ENCODE results near the gene SLC23A3. TPM values are rescaled to one million over a fixed set of nuclear protein-coding genes. Genes with fewer than 3 reads are reported as not detected.

SLC23A3 gene
- total and polyA plus RNA-seq, 9 of the 15 experiments (the other 6 are each of a cell fraction or from before 2014, with no cell fraction given): 0.06 to 0.64 (median 0.16) TPM

DNA sequence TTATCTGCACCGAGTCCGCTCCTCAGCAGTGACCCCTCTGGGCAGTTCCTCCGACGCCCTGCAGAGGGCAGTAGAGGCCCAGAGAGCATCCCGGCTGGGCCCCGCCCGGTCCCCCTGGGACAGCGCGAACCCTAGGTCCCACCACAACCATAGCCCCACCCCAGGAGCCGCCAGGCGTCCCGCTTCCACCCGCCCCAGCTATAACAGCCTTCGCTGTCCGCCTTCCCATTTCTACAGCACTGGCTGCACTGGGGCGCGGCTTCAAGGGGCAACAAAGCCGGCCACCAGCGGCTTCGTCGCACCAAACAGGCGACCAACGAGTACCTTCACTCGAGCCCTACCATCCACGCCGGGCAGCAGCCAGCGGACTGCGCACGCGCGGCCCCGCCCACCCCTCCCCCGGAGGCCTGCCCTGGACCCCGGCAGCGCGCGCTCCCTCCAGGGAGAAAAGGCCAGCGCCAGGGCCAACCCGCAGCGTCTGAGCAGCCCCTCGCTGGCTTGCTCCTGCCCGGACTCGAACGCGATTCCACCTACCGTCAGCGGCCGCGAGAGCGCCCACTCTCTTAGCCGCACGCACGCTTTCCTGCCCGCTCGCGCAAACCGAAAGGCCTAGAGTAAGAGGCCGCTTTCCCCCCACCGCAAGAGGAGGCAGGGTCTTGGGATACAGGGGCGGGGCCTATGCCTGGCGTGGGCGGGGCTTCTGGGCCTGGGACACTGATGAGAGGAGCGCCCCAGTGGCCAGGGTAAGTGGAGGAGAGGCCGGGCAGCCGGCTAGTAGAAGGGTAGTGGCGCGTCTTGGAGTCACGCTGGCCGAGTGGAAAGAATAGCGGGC, 9.4 kb downstream of the SLC23A3 start, which contains the start of gene NHEJ1 (continued):
- TF ChIP-seq E2F8 (IDR thresholded peaks at IDR 0.05; ENCODE audit: low read depth, partially characterized antibody) (peak; percentile 47), ZNF316 (IDR thresholded peaks at IDR 0.05) (no peak), KDM4B (IDR thresholded peaks at IDR 0.05; ENCODE audit: borderline replicate concordance in 2 of 2, low read depth in 1 of 2) (0 out of 4 replicates have a peak, but pooled peaks of 1 of the 2 experiments have one; percentile 42), C11orf30 (IDR thresholded peaks at IDR 0.05; ENCODE audit: low read depth) (no peak), CXXC5 (CRISPR knock-in tag; IDR thresholded peaks at IDR 0.05) (peak; percentile 42), HMG20B (CRISPR knock-in tag; IDR thresholded peaks at IDR 0.05) (no peak), ELF1 (tag; IDR thresholded peaks at IDR 0.05) (no peak), POLR2AphosphoS5 (IDR thresholded peaks at IDR 0.05; ENCODE audit: control insufficient read depth, insufficient read depth, low read depth, low read length) (no peak; the same call in 1 of the 2 replicates), NR2C1 (IDR thresholded peaks at IDR 0.05) (no peak), NR2C1 (tag; IDR thresholded peaks at IDR 0.05) (no peak), ZNF57 (CRISPR knock-in tag; IDR thresholded peaks at IDR 0.05) (no peak), RERE (CRISPR knock-in tag; IDR thresholded peaks at IDR 0.05; ENCODE audit: borderline replicate concordance) (no peak), TCFL5 (CRISPR knock-in tag; conservative IDR thresholded peaks at IDR 0.05) (no peak), ZNF764 (CRISPR knock-in tag; IDR thresholded peaks at IDR 0.05; ENCODE audit: low read depth) (no peak)
- TF ChIP-seq, protein P1, sequence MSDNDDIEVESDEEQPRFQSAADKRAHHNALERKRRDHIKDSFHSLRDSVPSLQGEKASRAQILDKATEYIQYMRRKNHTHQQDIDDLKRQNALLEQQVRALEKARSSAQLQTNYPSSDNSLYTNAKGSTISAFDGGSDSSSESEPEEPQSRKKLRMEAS (CRISPR knock-in tag; IDR thresholded peaks at IDR 0.05): peak; percentile 69; the same call in 1 of the 2 replicates
- TF ChIP-seq, protein P2, sequence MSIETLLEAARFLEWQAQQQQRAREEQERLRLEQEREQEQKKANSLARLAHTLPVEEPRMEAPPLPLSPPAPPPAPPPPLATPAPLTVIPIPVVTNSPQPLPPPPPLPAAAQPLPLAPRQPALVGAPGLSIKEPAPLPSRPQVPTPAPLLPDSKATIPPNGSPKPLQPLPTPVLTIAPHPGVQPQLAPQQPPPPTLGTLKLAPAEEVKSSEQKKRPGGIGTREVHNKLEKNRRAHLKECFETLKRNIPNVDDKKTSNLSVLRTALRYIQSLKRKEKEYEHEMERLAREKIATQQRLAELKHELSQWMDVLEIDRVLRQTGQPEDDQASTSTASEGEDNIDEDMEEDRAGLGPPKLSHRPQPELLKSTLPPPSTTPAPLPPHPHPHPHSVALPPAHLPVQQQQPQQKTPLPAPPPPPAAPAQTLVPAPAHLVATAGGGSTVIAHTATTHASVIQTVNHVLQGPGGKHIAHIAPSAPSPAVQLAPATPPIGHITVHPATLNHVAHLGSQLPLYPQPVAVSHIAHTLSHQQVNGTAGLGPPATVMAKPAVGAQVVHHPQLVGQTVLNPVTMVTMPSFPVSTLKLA (conservative IDR thresholded peaks at IDR 0.05): peak; percentile 53 to 73; a peak in 2 of 4 replicates
